GM13976 (cell line): ENCODE measurements around the gene RWDD3.

ENCODE experiments used
- DNase-seq: peaks from one replicate; pipeline ENCODE4 v3.0.0; 2012; ENCODE audit warnings: low spot score
- in situ Hi-C: fragments of 300-500 bp; cut with MboI; formaldehyde crosslinking; loops from one replicate; pipeline ENCODE4 v1.12.0; 2022; ENCODE audit warnings: low sequenced_read_pairs, mixed read lengths, inconsistent platforms; ENCODE audit not compliant: unreplicated experiment
- TF ChIP-seq, protein P1 (sequence below): IDR thresholded peaks from 2 replicates; pipeline ENCODE4 v1.5.1; 2012; ENCODE audit warnings: borderline replicate concordance, mild to moderate bottlenecking; ENCODE audit not compliant: insufficient read depth; ENCODE audit errors: extremely low read depth, missing control alignments, control extremely low read depth

Gene RWDD3

GRCh38 chr1:95249916-95250315 is 15.9 kb downstream of the RWDD3 start:
- TF ChIP-seq, protein P1, sequence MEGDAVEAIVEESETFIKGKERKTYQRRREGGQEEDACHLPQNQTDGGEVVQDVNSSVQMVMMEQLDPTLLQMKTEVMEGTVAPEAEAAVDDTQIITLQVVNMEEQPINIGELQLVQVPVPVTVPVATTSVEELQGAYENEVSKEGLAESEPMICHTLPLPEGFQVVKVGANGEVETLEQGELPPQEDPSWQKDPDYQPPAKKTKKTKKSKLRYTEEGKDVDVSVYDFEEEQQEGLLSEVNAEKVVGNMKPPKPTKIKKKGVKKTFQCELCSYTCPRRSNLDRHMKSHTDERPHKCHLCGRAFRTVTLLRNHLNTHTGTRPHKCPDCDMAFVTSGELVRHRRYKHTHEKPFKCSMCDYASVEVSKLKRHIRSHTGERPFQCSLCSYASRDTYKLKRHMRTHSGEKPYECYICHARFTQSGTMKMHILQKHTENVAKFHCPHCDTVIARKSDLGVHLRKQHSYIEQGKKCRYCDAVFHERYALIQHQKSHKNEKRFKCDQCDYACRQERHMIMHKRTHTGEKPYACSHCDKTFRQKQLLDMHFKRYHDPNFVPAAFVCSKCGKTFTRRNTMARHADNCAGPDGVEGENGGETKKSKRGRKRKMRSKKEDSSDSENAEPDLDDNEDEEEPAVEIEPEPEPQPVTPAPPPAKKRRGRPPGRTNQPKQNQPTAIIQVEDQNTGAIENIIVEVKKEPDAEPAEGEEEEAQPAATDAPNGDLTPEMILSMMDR: no peak
- in situ Hi-C loops: loop anchor here (25.0 kb wide), 1 partner anchor 388 kb away; no protein-coding TSS in a partner anchor
- no peak for DNase-seq

DNA sequence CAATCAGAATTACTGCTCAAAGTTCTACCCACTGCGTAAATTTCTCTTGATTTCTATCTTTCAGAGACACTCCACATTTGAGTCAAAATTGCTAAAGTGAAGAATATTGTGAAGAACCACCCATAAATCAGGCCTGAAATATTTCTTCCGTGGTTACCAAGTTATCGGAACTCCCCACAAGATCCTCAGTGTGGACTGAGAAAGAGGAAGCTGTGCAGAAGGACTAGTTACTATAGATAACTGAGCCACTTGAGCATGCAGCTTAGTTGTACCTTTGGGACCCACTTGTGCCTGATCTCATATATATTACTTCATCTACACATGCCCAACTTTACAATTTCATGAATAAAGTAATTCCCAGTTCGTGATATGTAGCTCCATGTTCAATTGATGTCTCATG is 18.4 kb downstream of the RWDD3 start:
- in situ Hi-C loops: no loop called here
- no peak for DNase-seq
- TF ChIP-seq, protein P1: no peak

- DNase-seq: no peak
- in situ Hi-C loops: no loop called here
- TF ChIP-seq, protein P1: no peak
These were observed 20.9 kb downstream of the RWDD3 start for GRCh38 chr1:95254959-95255358.

DNA sequence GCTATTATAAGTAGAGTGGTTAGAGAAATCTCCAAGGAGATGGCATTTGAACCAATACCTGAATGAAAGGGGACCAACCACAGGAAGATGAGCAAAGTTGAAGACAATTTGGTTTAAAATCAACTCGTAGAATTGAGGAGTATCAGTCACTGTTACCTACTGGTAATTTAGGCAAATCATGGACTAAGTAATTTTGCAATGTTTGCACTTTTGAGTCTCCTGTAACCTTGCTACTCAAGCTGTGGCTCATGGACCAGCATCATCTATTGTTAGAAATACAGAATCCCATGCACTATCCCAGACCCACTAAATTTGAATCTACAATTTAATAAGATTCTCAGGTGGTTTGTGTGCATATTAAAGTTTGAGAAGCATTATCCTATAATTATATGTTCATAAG is 21.8 kb downstream of the RWDD3 start:
- TF ChIP-seq, protein P1: no peak
- DNase-seq: no peak
- in situ Hi-C loops: no loop called here

DNA sequence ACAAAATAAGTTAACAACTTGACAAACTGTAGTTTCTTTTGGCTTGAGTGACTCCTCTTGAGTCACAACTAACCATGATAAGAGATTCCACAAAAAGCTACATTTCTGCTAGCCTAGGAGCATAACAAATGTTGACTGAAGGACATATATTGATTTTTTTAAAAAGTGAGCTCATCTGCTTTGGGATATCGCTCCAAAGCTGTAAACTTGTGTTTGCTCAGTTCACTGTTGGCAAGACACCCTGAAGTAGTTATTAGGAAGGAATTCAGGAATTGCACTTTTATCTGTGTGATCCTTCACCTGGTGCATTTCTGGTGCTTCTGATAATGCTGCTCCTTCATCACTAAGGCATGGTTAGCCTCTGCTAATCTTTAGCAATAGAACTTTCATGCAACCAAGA is 23.7 kb downstream of the RWDD3 start:
- no peak for DNase-seq
- in situ Hi-C loops: no loop called here
- TF ChIP-seq, protein P1: no peak

DNA sequence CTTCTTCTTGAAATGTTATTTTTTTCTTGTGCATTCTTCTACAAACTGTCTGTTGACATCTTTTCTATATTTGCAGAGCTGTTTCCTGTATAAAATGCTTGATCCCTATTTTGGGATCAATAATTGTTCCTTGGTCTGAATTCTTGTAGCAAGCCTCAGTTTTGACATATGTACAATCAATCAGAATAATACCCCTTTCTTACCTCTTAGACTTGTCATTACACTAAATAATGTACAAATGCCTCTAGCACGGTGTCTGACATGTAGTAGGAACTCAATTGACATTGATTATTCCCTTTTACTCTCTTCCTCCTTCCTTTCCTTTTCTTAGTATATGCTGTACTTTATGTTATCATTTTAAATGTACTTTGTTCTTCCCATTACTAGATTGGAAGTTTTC is 25.2 kb downstream of the RWDD3 start:
- TF ChIP-seq, protein P1: no peak
- DNase-seq: no peak
- in situ Hi-C loops: no loop called here

- TF ChIP-seq, protein P1: no peak
- in situ Hi-C loops: no loop called here
These were observed 28.9 kb downstream of the RWDD3 start for GRCh38 chr1:95262913-95263312.

More at GRCh38 chr1:95262913-95263312, 28.9 kb downstream of the RWDD3 start:
- DNase-seq: no peak
